22Rv1 (cell line): Measurements from ENCODE around the gene C2CD3.
"Not testable (repeated sequence)": the region's sequence is repeated elsewhere in the genome, so short reads cannot be mapped to it uniquely, and the experiment has no call there.

Experiments used
- H3K27ac ChIP-seq: fragments of 450-650 bp; 2 replicates; pipeline ENCODE4 v1.5.1; 2017
- CTCF ChIP-seq: fragments of 450-650 bp; IDR thresholded peaks from 2 replicates; pipeline ENCODE4 v1.5.1; 2017; ENCODE audit warnings: mild to moderate bottlenecking
- ZFX ChIP-seq: fragments of 450-650 bp; IDR thresholded peaks from 2 replicates; pipeline ENCODE4 v1.6.1; 2017; ENCODE audit warnings: antibody characterized with exemption, borderline replicate concordance

The C2CD3 gene

GRCh38 chr11:74142624-74143023, 28.2 kb downstream of the C2CD3 start:
- TF ChIP-seq ZFX: no peak
- no peak overlapping the region for H3K27ac ChIP-seq

GRCh38 chr11:74141908-74142307, 28.9 kb downstream of the C2CD3 start:
- peak overlapping the region; percentile 45 for H3K27ac ChIP-seq
- TF ChIP-seq ZFX (no peak), CTCF (no peak)

- H3K27ac ChIP-seq: peak overlapping the region; percentile 45
- TF ChIP-seq CTCF (no peak), ZFX (no peak)
Observed at GRCh38 chr11:74141241-74141695, 29.5 kb downstream of the C2CD3 start.

- H3K27ac ChIP-seq: not testable (repeated sequence)
Observed at GRCh38 chr11:74139919-74140431, 30.8 kb downstream of the C2CD3 start.

GRCh38 chr11:74139151-74139918, 31.5 kb downstream of the C2CD3 start:
- peak overlapping the region; percentile 71 for H3K27ac ChIP-seq
- no peak for TF ChIP-seq CTCF
- no peak for TF ChIP-seq ZFX

GRCh38 chr11:74138572-74138971, 32.2 kb downstream of the C2CD3 start:
- no peak for TF ChIP-seq CTCF
- TF ChIP-seq ZFX: no peak
- H3K27ac ChIP-seq: peak overlapping the region; percentile 71

- TF ChIP-seq ZFX: no peak
- TF ChIP-seq CTCF: no peak
Observed at GRCh38 chr11:74138021-74138420, 32.8 kb downstream of the C2CD3 start.

GRCh38 chr11:74135127-74135840, 35.5 kb downstream of the C2CD3 start:
- TF ChIP-seq ZFX (no peak), CTCF (no peak)
- no peak overlapping the region for H3K27ac ChIP-seq

More at GRCh38 chr11:74138021-74138420, 32.8 kb downstream of the C2CD3 start:
- H3K27ac ChIP-seq: peak overlapping the region; percentile 71
